Ishikawa (cell line): ENCODE data around the gene NUP205.

Source experiments
- CEBPB ChIP-seq: IDR thresholded peaks from 2 replicates; pipeline ENCODE4 v1.6.1; 2012
- CREB1 ChIP-seq: IDR thresholded peaks from 2 replicates; pipeline ENCODE4 v1.6.1; 2012; ENCODE audit warnings: low read depth
- EP300 ChIP-seq: IDR thresholded peaks from 2 replicates; pipeline ENCODE4 v1.6.1; 2012; ENCODE audit warnings: borderline replicate concordance
- NFIC ChIP-seq: IDR thresholded peaks from 2 replicates; pipeline ENCODE4 v1.6.1; 2012
- RAD21 ChIP-seq: IDR thresholded peaks from 2 replicates; pipeline ENCODE4 v1.6.1; 2012; ENCODE audit warnings: low read depth
- TAF1 ChIP-seq: IDR thresholded peaks from 2 replicates; pipeline ENCODE4 v1.6.1; 2012; ENCODE audit warnings: low read depth, mild to moderate bottlenecking
- TCF12 ChIP-seq: IDR thresholded peaks from 2 replicates; pipeline ENCODE4 v1.6.1; 2012; ENCODE audit warnings: low read depth
- USF1 ChIP-seq: IDR thresholded peaks from 2 replicates; pipeline ENCODE4 v1.6.1; 2012
- YY1 ChIP-seq: IDR thresholded peaks from 2 replicates; pipeline ENCODE4 v1.6.1; 2012; ENCODE audit warnings: low read depth
- TF ChIP-seq, protein P1 (sequence below): IDR thresholded peaks from 2 replicates; pipeline ENCODE4 v1.6.1; 2012
- TF ChIP-seq, protein P2 (sequence below): IDR thresholded peaks from 2 replicates; pipeline ENCODE4 v1.6.1; 2012; ENCODE audit warnings: low read depth, mild to moderate bottlenecking

DNA sequence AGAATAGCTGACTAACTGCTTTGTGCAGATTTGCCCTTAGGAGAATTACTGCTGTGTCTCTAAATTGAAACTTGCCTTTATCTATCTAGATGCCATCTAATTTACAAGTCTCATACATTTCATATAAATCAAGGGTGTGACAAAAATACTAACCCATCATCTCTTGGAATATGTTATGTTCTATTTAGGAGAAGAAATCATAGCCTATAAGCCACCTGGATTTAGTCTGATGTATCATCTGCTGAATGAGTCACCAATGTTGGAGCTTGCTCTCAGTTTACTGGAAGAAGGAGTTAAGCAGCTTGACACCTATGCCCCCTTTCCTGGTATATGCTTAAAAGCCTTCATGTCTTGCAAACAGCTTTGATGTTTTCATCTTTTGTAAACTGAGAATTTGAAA lies 43.5 kb downstream of the NUP205 start:
- no peak for TF ChIP-seq CREB1
- no peak for TF ChIP-seq EP300
- TF ChIP-seq TAF1 = no peak
- no peak for TF ChIP-seq USF1
- TF ChIP-seq RAD21 = no peak
- no peak for TF ChIP-seq NFIC
- TF ChIP-seq, protein P1, sequence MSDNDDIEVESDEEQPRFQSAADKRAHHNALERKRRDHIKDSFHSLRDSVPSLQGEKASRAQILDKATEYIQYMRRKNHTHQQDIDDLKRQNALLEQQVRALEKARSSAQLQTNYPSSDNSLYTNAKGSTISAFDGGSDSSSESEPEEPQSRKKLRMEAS = no peak
- no peak for TF ChIP-seq CEBPB
- no peak for TF ChIP-seq YY1
- TF ChIP-seq, protein P2, sequence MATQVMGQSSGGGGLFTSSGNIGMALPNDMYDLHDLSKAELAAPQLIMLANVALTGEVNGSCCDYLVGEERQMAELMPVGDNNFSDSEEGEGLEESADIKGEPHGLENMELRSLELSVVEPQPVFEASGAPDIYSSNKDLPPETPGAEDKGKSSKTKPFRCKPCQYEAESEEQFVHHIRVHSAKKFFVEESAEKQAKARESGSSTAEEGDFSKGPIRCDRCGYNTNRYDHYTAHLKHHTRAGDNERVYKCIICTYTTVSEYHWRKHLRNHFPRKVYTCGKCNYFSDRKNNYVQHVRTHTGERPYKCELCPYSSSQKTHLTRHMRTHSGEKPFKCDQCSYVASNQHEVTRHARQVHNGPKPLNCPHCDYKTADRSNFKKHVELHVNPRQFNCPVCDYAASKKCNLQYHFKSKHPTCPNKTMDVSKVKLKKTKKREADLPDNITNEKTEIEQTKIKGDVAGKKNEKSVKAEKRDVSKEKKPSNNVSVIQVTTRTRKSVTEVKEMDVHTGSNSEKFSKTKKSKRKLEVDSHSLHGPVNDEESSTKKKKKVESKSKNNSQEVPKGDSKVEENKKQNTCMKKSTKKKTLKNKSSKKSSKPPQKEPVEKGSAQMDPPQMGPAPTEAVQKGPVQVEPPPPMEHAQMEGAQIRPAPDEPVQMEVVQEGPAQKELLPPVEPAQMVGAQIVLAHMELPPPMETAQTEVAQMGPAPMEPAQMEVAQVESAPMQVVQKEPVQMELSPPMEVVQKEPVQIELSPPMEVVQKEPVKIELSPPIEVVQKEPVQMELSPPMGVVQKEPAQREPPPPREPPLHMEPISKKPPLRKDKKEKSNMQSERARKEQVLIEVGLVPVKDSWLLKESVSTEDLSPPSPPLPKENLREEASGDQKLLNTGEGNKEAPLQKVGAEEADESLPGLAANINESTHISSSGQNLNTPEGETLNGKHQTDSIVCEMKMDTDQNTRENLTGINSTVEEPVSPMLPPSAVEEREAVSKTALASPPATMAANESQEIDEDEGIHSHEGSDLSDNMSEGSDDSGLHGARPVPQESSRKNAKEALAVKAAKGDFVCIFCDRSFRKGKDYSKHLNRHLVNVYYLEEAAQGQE = no peak
- TF ChIP-seq TCF12 = no peak
